ENCODE results near the gene MKLN1. TPM values are rescaled to one million over a fixed set of nuclear protein-coding genes. Genes with fewer than 3 reads are reported as not detected.

Gene MKLN1
- total and polyA plus RNA-seq, 2 of the 4 experiments (the other 2 are of a cell fraction) = 17.5 to 52.0 TPM

DNA sequence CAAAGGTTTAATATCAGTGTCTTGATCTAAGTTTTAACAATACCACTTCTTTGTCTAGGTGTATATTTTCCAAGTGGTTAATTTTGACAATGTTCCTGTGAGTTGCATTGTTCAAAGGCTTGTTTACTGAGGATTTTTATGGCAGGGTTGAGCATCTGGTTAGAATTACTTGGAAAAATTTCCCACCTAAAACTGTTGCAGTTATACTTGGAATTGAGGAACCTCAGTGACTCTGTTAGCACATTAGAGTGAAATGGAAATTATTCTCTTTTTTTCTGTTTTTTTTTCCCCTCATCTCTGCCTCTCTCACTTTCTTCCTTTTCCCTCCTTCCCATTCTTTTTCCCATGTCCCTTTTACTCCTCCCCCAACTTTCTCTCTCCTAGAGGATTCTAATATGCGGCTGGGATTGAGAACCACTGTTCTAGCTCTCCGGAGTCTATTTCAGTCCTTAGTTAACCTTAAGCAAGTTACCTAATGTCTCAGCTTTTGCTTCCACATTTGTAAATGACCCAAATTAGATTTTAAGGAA is 121.8 kb downstream of the MKLN1 start:
- ChIA-PET POLR2A (ENCODE audit: unreplicated experiment) (no interaction called here), CTCF (interaction anchor here (0.5 kb wide), 1 partner anchor 229 kb away, joined by 3 read pairs; no protein-coding TSS in a partner anchor)
- Histone ChIP-seq H3K27ac (ENCODE audit: insufficient read depth, low read length) (no peak overlapping the region), H2AK5ac (ENCODE audit: low read depth, low read length) (no peak overlapping the region), H3K56ac (ENCODE audit: extremely low read depth, insufficient read depth, low read length) (no peak overlapping the region), H2BK20ac (ENCODE audit: low read depth, low read length) (no peak overlapping the region), H3K14ac (replicated peaks; ENCODE audit: low read depth, low read length) (no peak overlapping the region), H3K4me3 (ENCODE audit: insufficient read depth, low read depth, low read length) (no peak overlapping the region), H3K23ac (ENCODE audit: low read depth, low read length) (no peak overlapping the region), H2BK5ac (ENCODE audit: low read depth, low read length, poor library complexity, severe bottlenecking) (no peak overlapping the region), H3K27me3 (ENCODE audit: control insufficient read depth, insufficient read depth, low read length) (no peaks in the 10 kb centered on the region), H2AFZ (replicated peaks; ENCODE audit: low read length, poor library complexity) (no peak overlapping the region), H3K4me1 (ENCODE audit: control insufficient read depth, insufficient read depth, low read length) (no peaks in the 10 kb centered on the region), H3K79me1 (ENCODE audit: low read depth in 1 of 2, low read length in 2 of 2) (peaks cover 8 to 11% of the 10 kb centered on the region in 2 experiments; a peak in 3 of 4 replicates), H3K9ac (ENCODE audit: low read depth, low read length) (no peak overlapping the region), H4K8ac (ENCODE audit: low read depth in 2 of 2, low read length in 2 of 2) (no peak overlapping the region), H2BK15ac (ENCODE audit: low read depth, low read length) (no peak overlapping the region), H3K9me3 (ENCODE audit: control insufficient read depth, insufficient read depth, low read length) (no peaks in the 10 kb centered on the region), H4K5ac (ENCODE audit: low read depth, low read length) (no peak overlapping the region), H2BK120ac (ENCODE audit: low read depth, low read length) (no peak overlapping the region), H4K20me1 (ENCODE audit: insufficient read depth, low read length) (no peaks in the 10 kb centered on the region), H3K4ac (ENCODE audit: low read depth, low read length) (no peak overlapping the region), H3K9me1 (ENCODE audit: insufficient read depth, low read length) (0 out of 2 replicates have a peak, but pooled peaks cover 3% of the 10 kb centered on the region), H3K36me3 (ENCODE audit: control insufficient read depth, insufficient read depth, low read length) (peaks cover 7% of the 10 kb centered on the region; the same call in 1 of the 2 replicates), H3K18ac (ENCODE audit: low read depth, low read length) (no peak overlapping the region), H4K91ac (ENCODE audit: insufficient read depth, low read depth, low read length) (no peak overlapping the region), H2AK9ac (replicated peaks; ENCODE audit: low read depth, low read length, poor library complexity) (no peak overlapping the region), H3K4me2 (ENCODE audit: low read depth, low read length) (no peak overlapping the region)
- in situ Hi-C loops (cut with MboI; ENCODE audit: low sequenced_read_pairs) = no loop called here
- no CpG with 5 or more reads among the region's 2 CpGs for WGBS, 2 experiments (ENCODE audit: extremely low coverage in 2 of 2, insufficient read length in 1 of 2)
- dilution Hi-C loops (cut with HindIII; ENCODE audit: low sequenced_read_pairs, unreplicated experiment) = no loop called here
- no peak for ATAC-seq (ENCODE audit: low read depth)
- no peak for DNase-seq
- TF ChIP-seq RCOR1 (IDR thresholded peaks at IDR 0.05; ENCODE audit: insufficient replicate concordance, low read length) (no peak), MXI1 (IDR thresholded peaks at IDR 0.05; ENCODE audit: borderline replicate concordance, low read depth, low read length) (no peak), MAFK (IDR thresholded peaks at IDR 0.05; ENCODE audit: low read depth, low read length) (no peak), CEBPB (IDR thresholded peaks at IDR 0.05; ENCODE audit: low read depth, low read length) (no peak), MAZ (IDR thresholded peaks at IDR 0.05; ENCODE audit: borderline replicate concordance, low read depth, low read length) (no peak), SMC3 (IDR thresholded peaks at IDR 0.05; ENCODE audit: low read depth, low read length) (no peak), RFX5 (IDR thresholded peaks at IDR 0.05; ENCODE audit: low read depth, low read length) (no peak), BHLHE40 (IDR thresholded peaks at IDR 0.05; ENCODE audit: low read depth, low read length) (no peak), RAD21 (IDR thresholded peaks at IDR 0.05; ENCODE audit: low read length) (no peak), CHD1 (IDR thresholded peaks at IDR 0.05; ENCODE audit: low read depth, low read length) (no peak), FOS (IDR thresholded peaks at IDR 0.05; ENCODE audit: low read depth, low read length) (no peak), POLR2A (IDR thresholded peaks at IDR 0.05; ENCODE audit: low read depth, low read length) (no peak), NFE2L2 (IDR thresholded peaks at IDR 0.05; ENCODE audit: low read depth, low read length) (no peak)
- TF ChIP-seq, protein P1, sequence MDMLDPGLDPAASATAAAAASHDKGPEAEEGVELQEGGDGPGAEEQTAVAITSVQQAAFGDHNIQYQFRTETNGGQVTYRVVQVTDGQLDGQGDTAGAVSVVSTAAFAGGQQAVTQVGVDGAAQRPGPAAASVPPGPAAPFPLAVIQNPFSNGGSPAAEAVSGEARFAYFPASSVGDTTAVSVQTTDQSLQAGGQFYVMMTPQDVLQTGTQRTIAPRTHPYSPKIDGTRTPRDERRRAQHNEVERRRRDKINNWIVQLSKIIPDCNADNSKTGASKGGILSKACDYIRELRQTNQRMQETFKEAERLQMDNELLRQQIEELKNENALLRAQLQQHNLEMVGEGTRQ (IDR thresholded peaks at IDR 0.05; ENCODE audit: low read depth, low read length) = no peak
- TF ChIP-seq, protein P2, sequence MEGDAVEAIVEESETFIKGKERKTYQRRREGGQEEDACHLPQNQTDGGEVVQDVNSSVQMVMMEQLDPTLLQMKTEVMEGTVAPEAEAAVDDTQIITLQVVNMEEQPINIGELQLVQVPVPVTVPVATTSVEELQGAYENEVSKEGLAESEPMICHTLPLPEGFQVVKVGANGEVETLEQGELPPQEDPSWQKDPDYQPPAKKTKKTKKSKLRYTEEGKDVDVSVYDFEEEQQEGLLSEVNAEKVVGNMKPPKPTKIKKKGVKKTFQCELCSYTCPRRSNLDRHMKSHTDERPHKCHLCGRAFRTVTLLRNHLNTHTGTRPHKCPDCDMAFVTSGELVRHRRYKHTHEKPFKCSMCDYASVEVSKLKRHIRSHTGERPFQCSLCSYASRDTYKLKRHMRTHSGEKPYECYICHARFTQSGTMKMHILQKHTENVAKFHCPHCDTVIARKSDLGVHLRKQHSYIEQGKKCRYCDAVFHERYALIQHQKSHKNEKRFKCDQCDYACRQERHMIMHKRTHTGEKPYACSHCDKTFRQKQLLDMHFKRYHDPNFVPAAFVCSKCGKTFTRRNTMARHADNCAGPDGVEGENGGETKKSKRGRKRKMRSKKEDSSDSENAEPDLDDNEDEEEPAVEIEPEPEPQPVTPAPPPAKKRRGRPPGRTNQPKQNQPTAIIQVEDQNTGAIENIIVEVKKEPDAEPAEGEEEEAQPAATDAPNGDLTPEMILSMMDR (conservative IDR thresholded peaks at IDR 0.05; ENCODE audit: low read depth, low read length) = no peak
- TF ChIP-seq, protein P3, sequence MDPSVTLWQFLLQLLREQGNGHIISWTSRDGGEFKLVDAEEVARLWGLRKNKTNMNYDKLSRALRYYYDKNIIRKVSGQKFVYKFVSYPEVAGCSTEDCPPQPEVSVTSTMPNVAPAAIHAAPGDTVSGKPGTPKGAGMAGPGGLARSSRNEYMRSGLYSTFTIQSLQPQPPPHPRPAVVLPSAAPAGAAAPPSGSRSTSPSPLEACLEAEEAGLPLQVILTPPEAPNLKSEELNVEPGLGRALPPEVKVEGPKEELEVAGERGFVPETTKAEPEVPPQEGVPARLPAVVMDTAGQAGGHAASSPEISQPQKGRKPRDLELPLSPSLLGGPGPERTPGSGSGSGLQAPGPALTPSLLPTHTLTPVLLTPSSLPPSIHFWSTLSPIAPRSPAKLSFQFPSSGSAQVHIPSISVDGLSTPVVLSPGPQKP (IDR thresholded peaks at IDR 0.05; ENCODE audit: borderline replicate concordance, low read depth, low read length) = no peak
- intact Hi-C loops (cut with micrococcal nuclease) = no loop called here
- BruUV-seq (replicated peaks) = no TSS peak
